Measurements from ENCODE around the gene DVL2. TPM values are rescaled to one million over a fixed set of nuclear protein-coding genes. Genes with fewer than 3 reads are reported as not detected.

DVL2 gene
- total RNA-seq, 1 experiment from 2014 or later: 133 TPM

DNA sequence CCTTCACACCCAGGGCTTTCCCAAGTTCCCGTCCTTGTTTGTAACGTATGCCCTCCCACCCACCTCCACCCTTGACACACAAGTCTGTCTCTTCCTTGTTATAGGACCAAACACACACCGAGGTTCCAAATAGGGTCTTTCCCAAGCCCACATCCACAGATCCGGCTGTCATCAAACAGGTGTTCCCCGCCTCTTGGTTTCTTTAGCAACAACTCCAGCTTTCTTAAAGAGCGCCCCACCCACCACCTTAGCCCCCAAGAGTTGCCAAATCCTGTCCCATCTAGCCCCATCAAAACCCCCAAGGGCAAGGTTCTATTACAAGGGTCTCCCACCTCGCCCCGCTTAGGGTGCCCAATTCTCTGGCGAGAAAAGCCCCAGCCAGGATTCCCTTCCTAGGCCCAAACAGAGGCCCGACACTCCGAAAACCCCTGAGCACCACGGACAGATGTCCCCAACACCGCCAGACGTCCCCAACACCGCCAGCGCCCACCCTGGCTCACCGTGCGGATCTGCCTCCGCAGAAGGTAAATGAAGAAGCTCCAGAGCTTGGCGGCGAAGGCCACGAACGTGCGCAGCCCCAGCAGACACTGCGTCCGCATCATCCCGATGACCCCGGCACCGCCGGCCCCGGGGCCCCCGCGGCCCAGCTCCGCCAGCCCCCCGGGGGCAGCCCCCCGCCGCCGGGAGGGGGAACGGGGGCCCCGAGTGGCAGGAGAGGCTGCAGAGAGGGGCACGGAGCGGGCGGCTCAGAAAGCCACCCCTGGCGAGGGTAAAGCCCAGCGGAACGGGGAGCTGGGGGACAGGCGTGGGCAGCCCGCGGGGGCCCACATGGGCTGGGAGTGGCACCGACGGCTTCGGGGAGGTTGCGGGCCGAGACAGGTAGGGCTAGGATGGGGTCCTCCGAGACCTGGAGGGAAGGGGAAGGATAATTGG lies 16.6 kb upstream of the DVL2 start:
- no peak for DNase-seq (ENCODE audit: low spot score)
- Histone ChIP-seq H3K4me1 (ENCODE audit: insufficient read depth, low read length, poor library complexity, severe bottlenecking) (peaks cover 17% of the 10 kb centered on the region), H3K27me3 (replicated peaks; ENCODE audit: insufficient read depth, low read depth, low read length, poor library complexity) (no peaks in the 10 kb centered on the region), H3K36me3 (ENCODE audit: insufficient read depth, low read length, poor library complexity, severe bottlenecking) (peaks cover 31% of the 10 kb centered on the region), H3K27ac (ENCODE audit: low read depth, low read length, poor library complexity, severe bottlenecking) (peak overlapping the region; percentile 98), H3K9me3 (ENCODE audit: low read depth, low read length, poor library complexity, severe bottlenecking) (no peaks in the 10 kb centered on the region), H3K4me3 (ENCODE audit: low read depth, low read length, poor library complexity, severe bottlenecking) (peak overlapping the region; percentile 74)
- POLR2A ChIA-PET (ENCODE audit: low non-redundant PET): interaction anchor here (0.6 kb wide), 3 partner anchors 9 to 233 kb away, joined by 3 to 5 read pairs (median 3); partner anchors contain the start of gene GABARAP
- intact Hi-C loops (cut with micrococcal nuclease; ENCODE audit: unreplicated experiment): loop anchor here (1.0 to 5.0 kb wide), 2 partner anchors 8 to 56 kb away; partner anchors contain the start of gene EIF5A
- BruUV-seq (replicated peaks): no TSS peak
- CTCF ChIA-PET: no interaction called here
- no peak for TF ChIP-seq EZH2 (IDR thresholded peaks at IDR 0.05; ENCODE audit: borderline replicate concordance, low read depth, low read length, poor library complexity, severe bottlenecking)
- TF ChIP-seq CTCF (conservative IDR thresholded peaks at IDR 0.05; ENCODE audit: low read depth, low read length): no peak

DNA sequence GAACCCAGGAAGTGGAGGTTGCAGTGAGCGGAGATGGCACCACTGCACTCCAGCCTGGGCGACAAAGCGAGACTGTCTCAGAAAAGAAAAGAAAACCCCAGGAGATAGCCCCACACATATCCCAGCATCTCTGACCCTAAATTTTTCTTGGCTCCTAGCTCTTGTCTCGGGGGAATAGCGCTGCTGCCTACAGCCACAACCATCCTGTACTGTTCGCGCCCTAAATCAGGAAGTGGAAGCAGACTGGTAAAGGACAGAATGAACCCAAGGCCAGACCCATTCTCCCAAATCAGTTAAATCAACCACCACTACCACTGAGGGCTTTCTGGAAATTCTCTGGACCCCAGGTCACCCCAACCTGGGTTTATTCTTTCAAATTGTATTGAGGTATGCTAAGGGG lies 15.5 kb upstream of the DVL2 start:
- CTCF ChIA-PET: interaction anchor here (0.6 kb wide), 1 partner anchor 15 kb away, joined by 3 read pairs; no protein-coding TSS in a partner anchor
- intact Hi-C loops (cut with micrococcal nuclease; ENCODE audit: unreplicated experiment): loop anchor here (5.0 kb wide), 1 partner anchor 57 kb away; the partner anchor contains the start of gene EIF5A
- H3K9me3 ChIP-seq (ENCODE audit: low read depth, low read length, poor library complexity, severe bottlenecking): no peaks in the 10 kb centered on the region
- peak overlapping the region; percentile 74 for H3K4me3 ChIP-seq (ENCODE audit: low read depth, low read length, poor library complexity, severe bottlenecking)
- peaks cover 17% of the 10 kb centered on the region for H3K4me1 ChIP-seq (ENCODE audit: insufficient read depth, low read length, poor library complexity, severe bottlenecking)
- H3K27ac ChIP-seq (ENCODE audit: low read depth, low read length, poor library complexity, severe bottlenecking): peak overlapping the region; percentile 98
- no TSS peak for BruUV-seq (replicated peaks)
- H3K36me3 ChIP-seq (ENCODE audit: insufficient read depth, low read length, poor library complexity, severe bottlenecking): peaks cover 28% of the 10 kb centered on the region
- POLR2A ChIA-PET (ENCODE audit: low non-redundant PET): no interaction called here
- TF ChIP-seq CTCF (conservative IDR thresholded peaks at IDR 0.05; ENCODE audit: low read depth, low read length) (no peak), EZH2 (IDR thresholded peaks at IDR 0.05; ENCODE audit: borderline replicate concordance, low read depth, low read length, poor library complexity, severe bottlenecking) (no peak)
- H3K27me3 ChIP-seq (replicated peaks; ENCODE audit: insufficient read depth, low read depth, low read length, poor library complexity): no peaks in the 10 kb centered on the region
- DNase-seq (ENCODE audit: low spot score): no peak

DNA sequence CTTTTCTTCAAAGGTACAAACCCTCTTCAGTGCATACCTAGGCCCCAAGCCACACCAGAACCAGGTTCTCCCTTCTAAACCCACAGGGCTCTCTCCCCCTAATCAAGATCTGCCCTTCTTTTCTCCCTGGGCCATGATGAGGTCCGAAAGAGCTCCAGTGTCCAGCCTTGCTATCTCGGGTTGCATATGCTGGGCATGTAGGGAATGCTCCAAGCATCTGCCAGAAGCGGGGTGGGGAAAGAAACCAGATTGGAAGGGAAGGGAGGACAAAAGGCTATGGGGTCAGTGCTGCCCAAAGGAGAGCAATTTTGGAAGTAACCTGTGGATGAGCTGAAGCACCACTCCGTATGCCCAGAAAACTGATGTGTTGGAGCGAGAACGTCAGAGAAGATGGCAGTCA lies 14.9 kb upstream of the DVL2 start:
- ChIA-PET POLR2A (ENCODE audit: low non-redundant PET) (no interaction called here), CTCF (interaction anchor here (1.2 kb wide), 1 partner anchor 311 kb away, joined by 3 read pairs; no protein-coding TSS in a partner anchor)

More for the DNA sequence above, 14.9 kb upstream of the DVL2 start:
- Histone ChIP-seq H3K27me3 (replicated peaks; ENCODE audit: insufficient read depth, low read depth, low read length, poor library complexity) (no peaks in the 10 kb centered on the region), H3K4me1 (ENCODE audit: insufficient read depth, low read length, poor library complexity, severe bottlenecking) (peaks cover 17% of the 10 kb centered on the region), H3K36me3 (ENCODE audit: insufficient read depth, low read length, poor library complexity, severe bottlenecking) (peaks cover 28% of the 10 kb centered on the region), H3K27ac (ENCODE audit: low read depth, low read length, poor library complexity, severe bottlenecking) (peak overlapping the region; percentile 47), H3K9me3 (ENCODE audit: low read depth, low read length, poor library complexity, severe bottlenecking) (no peaks in the 10 kb centered on the region), H3K4me3 (ENCODE audit: low read depth, low read length, poor library complexity, severe bottlenecking) (no peak overlapping the region)
- TF ChIP-seq EZH2 (IDR thresholded peaks at IDR 0.05; ENCODE audit: borderline replicate concordance, low read depth, low read length, poor library complexity, severe bottlenecking) (no peak), CTCF (conservative IDR thresholded peaks at IDR 0.05; ENCODE audit: low read depth, low read length) (no peak)
- intact Hi-C loops (cut with micrococcal nuclease; ENCODE audit: unreplicated experiment): no loop called here
- BruUV-seq (replicated peaks): no TSS peak
- no peak for DNase-seq (ENCODE audit: low spot score)
